ENCODE data around the gene SIT1. TPM values are rescaled to one million over a fixed set of nuclear protein-coding genes. Genes with fewer than 3 reads are reported as not detected.

SIT1 gene
- total RNA-seq, 2 experiments from 2014 or later, result 18.4 to 19.2 TPM

GRCh38 chr9:35661756-35662350, 11.1 kb upstream of the SIT1 start:
- peaks cover 0 to 4% of the 10 kb centered on the region in 2 experiments for H3K9me3 ChIP-seq (ENCODE audit: control insufficient read depth in 1 of 2, insufficient read depth in 1 of 2, low read length in 2 of 2)
- ATAC-seq (ENCODE audit: poor library complexity) (peak; percentile 12), DNase-seq (peak in 9 of 14 experiments; percentile 28 to 84 (median 45))
- peaks cover 49% of the 10 kb centered on the region for H3K36me3 Mint-ChIP-seq (ENCODE audit: low read depth)
- H3K4me3 ChIP-seq (ENCODE audit: low read length), result peak overlapping the region; percentile 22
- TF ChIP-seq CTCF (IDR thresholded peaks at IDR 0.05), result no peak
- H3K27me3 Mint-ChIP-seq, result peaks cover 8% of the 10 kb centered on the region
- H3K36me3 ChIP-seq (ENCODE audit: insufficient read depth, low read length), result peaks cover 16% of the 10 kb centered on the region
- H3K9me3 Mint-ChIP-seq, result peaks cover 3% of the 10 kb centered on the region
- H3K4me1 ChIP-seq (ENCODE audit: insufficient read depth, low read length), result peaks cover 85% of the 10 kb centered on the region
- peaks cover 92% of the 10 kb centered on the region for H3K4me1 Mint-ChIP-seq (ENCODE audit: low read depth)
- peak overlapping the region; percentile 5 to 56 for H3K27ac ChIP-seq (ENCODE audit: low read depth in 1 of 2, low read length in 2 of 2)
- peak overlapping the region; percentile 89 for H3K4me3 Mint-ChIP-seq
- intact Hi-C loops (cut with DNase I, micrococcal nuclease), result no loop called here
- ChIA-PET CTCF (interaction anchor here (1.0 to 6.2 kb wide), 6 partner anchors 14 to 95 kb away, joined by 3 to 94 read pairs (median 4); partner anchors contain the start of gene SIT1), POLR2A (interaction anchor here (0.8 to 3.4 kb wide), 9 partner anchors 11 to 71 kb away, joined by 3 to 20 read pairs (median 6); partner anchors contain the start of genes CREB3, SIT1, TLN1 and TPM2)
- H3K27me3 ChIP-seq (ENCODE audit: control insufficient read depth in 1 of 2, insufficient read depth in 2 of 2, low read length in 2 of 2), result no peaks in the 10 kb centered on the region
- peak overlapping the region; percentile 85 for H3K27ac Mint-ChIP-seq

DNA sequence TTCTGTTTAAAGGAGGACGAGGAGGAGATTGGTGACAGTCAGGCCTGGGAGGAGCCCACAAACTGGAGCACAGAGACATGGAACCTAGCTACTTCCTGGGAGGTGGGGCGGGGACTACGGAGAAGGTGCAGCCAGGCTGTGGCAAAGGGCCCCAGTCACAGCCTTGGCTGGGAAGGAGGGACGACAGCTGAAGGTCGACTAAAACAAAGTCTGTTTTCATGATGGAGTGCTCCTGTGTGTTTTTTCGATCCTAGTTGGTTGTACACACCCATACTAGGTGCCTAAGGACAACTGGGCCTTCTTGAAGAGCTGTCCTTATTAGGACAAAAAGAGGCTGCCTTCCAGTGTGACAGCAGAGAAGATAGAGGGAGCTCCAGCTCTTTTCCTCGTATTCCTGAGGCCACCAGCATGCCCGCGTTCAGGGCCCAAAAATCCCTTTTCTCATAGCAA, 10.3 kb upstream of the SIT1 start:
- ATAC-seq (ENCODE audit: poor library complexity), result no peak
- H3K27me3 Mint-ChIP-seq, result peaks cover 8% of the 10 kb centered on the region
- Histone ChIP-seq H3K4me3 (ENCODE audit: low read length) (no peak overlapping the region), H3K4me1 (ENCODE audit: insufficient read depth, low read length) (peaks cover 90% of the 10 kb centered on the region), H3K36me3 (ENCODE audit: insufficient read depth, low read length) (peaks cover 16% of the 10 kb centered on the region), H3K9me3 (ENCODE audit: control insufficient read depth in 1 of 2, insufficient read depth in 1 of 2, low read length in 2 of 2) (peaks cover 0 to 4% of the 10 kb centered on the region in 2 experiments), H3K27ac (ENCODE audit: low read depth in 1 of 2, low read length in 2 of 2) (peak overlapping the region; percentile 14 to 56), H3K27me3 (ENCODE audit: control insufficient read depth in 1 of 2, insufficient read depth in 2 of 2, low read length in 2 of 2) (no peaks in the 10 kb centered on the region)
- H3K9me3 Mint-ChIP-seq, result peaks cover 3% of the 10 kb centered on the region
- ChIA-PET CTCF (interaction anchor here (1.0 to 6.2 kb wide), 7 partner anchors 14 to 96 kb away, joined by 3 to 94 read pairs (median 4); partner anchors contain the start of gene SIT1), POLR2A (interaction anchor here (1.0 to 3.4 kb wide), 9 partner anchors 10 to 72 kb away, joined by 3 to 20 read pairs (median 6); partner anchors contain the start of genes CREB3, SIT1, TLN1 and TPM2)
- intact Hi-C loops (cut with DNase I, micrococcal nuclease), result no loop called here
- H3K27ac Mint-ChIP-seq, result peak overlapping the region; percentile 100
- peak overlapping the region; percentile 92 for H3K4me3 Mint-ChIP-seq
- peaks cover 94% of the 10 kb centered on the region for H3K4me1 Mint-ChIP-seq (ENCODE audit: low read depth)
- no peak for DNase-seq
- peaks cover 51% of the 10 kb centered on the region for H3K36me3 Mint-ChIP-seq (ENCODE audit: low read depth)
- TF ChIP-seq CTCF (IDR thresholded peaks at IDR 0.05), result no peak

GRCh38 chr9:35659340-35659739, 8.6 kb upstream of the SIT1 start:
- peak overlapping the region; percentile 88 for H3K4me3 ChIP-seq (ENCODE audit: low read length)
- DNase-seq, result peak in 1 of 14 experiments; percentile 49

More at GRCh38 chr9:35659340-35659739, 8.6 kb upstream of the SIT1 start:
- H3K4me1 Mint-ChIP-seq (ENCODE audit: low read depth), result peaks cover 84% of the 10 kb centered on the region
- no peak for ATAC-seq (ENCODE audit: poor library complexity)
- peaks cover 8% of the 10 kb centered on the region for H3K27me3 Mint-ChIP-seq
- H3K4me3 Mint-ChIP-seq, result peak overlapping the region; percentile 92
- H3K27ac Mint-ChIP-seq, result peak overlapping the region; percentile 100
- Histone ChIP-seq H3K27ac (ENCODE audit: low read depth in 1 of 2, low read length in 2 of 2) (peak overlapping the region; percentile 99 to 100), H3K27me3 (ENCODE audit: control insufficient read depth in 1 of 2, insufficient read depth in 2 of 2, low read length in 2 of 2) (no peaks in the 10 kb centered on the region), H3K36me3 (ENCODE audit: insufficient read depth, low read length) (peaks cover 16% of the 10 kb centered on the region), H3K9me3 (ENCODE audit: control insufficient read depth in 1 of 2, insufficient read depth in 1 of 2, low read length in 2 of 2) (peaks cover 0 to 4% of the 10 kb centered on the region in 2 experiments), H3K4me1 (ENCODE audit: insufficient read depth, low read length) (peaks cover 81% of the 10 kb centered on the region)
- intact Hi-C loops (cut with DNase I, micrococcal nuclease), result loop anchor here (2.0 to 5.0 kb wide), 3 partner anchors 37 to 168 kb away; partner anchors contain the start of genes CD72 (in 2 of the 2), FAM221B (in 1 of the 2) and TMEM8B (in 1 of the 2)
- H3K9me3 Mint-ChIP-seq, result peaks cover 3% of the 10 kb centered on the region
- ChIA-PET POLR2A (interaction anchor here (1.3 to 5.1 kb wide), 10 partner anchors 12 to 155 kb away, joined by 3 to 175 read pairs (median 16); partner anchors contain the start of genes CREB3, GBA2, HINT2 and RGP1), CTCF (interaction anchor here (1.4 to 6.2 kb wide), 13 partner anchors 12 to 129 kb away, joined by 3 to 94 read pairs (median 8); partner anchors contain the start of genes CD72, CREB3, GBA2 and RGP1)
- no peak for TF ChIP-seq CTCF (IDR thresholded peaks at IDR 0.05)
- H3K36me3 Mint-ChIP-seq (ENCODE audit: low read depth), result peaks cover 51% of the 10 kb centered on the region

All from CD4-positive, alpha-beta T cell (primary cell).